PC-9 (cell line): Measurements from ENCODE around the gene RAD51AP1. TPM values are rescaled to one million over a fixed set of nuclear protein-coding genes. Genes with fewer than 3 reads are reported as not detected.

Experiments used
- BruUV-seq: library from RNA; stranded (reverse); fragments of 400-500 nt; replicated peaks from 2 replicates; lab custom pipeline; 2021; lab: Mats Ljungman, UMichigan
- CTCF ChIA-PET: fragments of 300-600 bp; sonication (Branson Sonifier 250); formaldehyde crosslinking; loops from one replicate; lab custom pipeline; 2022; ENCODE audit warnings: antibody characterized with exemption; lab: Charles Lee
- POLR2A ChIA-PET: fragments of 300-600 bp; sonication (Branson Sonifier 250); formaldehyde crosslinking; loops from one replicate; lab custom pipeline; 2022; ENCODE audit warnings: antibody characterized with exemption; ENCODE audit not compliant: unreplicated experiment; lab: Charles Lee
- DNase-seq, 2 experiments: peaks; one replicate each; pipeline versions ENCODE4 v3.0.0 to v3.0.0-alpha.2; 2015 to 2022; ENCODE audit warnings: mixed read lengths in 1 of 2
- H2AFZ ChIP-seq: fragments of 200-600 bp; sonication (generic); 2 replicates; pipeline ENCODE4 v1.8.1; 2017; ENCODE audit warnings: antibody characterized with exemption
- H3F3A ChIP-seq: fragments of 200-600 bp; sonication (generic); 2 replicates; pipeline ENCODE4 v1.8.1; 2017; ENCODE audit warnings: antibody characterized with exemption, mild to moderate bottlenecking, low read depth; ENCODE audit not compliant: insufficient read depth
- H3K27ac ChIP-seq: fragments of 200-600 bp; sonication (generic); 2 replicates; pipeline ENCODE4 v1.6.1; 2016; ENCODE audit warnings: mixed run types
- H3K27me3 ChIP-seq: fragments of 200-600 bp; sonication (generic); 2 replicates; pipeline ENCODE4 v1.6.1; 2016; ENCODE audit warnings: low read depth, mixed run types; ENCODE audit not compliant: insufficient read depth
- H3K36me3 ChIP-seq: fragments of 200-600 bp; sonication (generic); 2 replicates; pipeline ENCODE4 v1.6.1; 2016; ENCODE audit warnings: low read depth, mixed run types
- H3K4me1 ChIP-seq: fragments of 200-600 bp; sonication (generic); replicated peaks from 2 replicates; pipeline ENCODE4 v1.6.1; 2016; ENCODE audit warnings: mixed run types; ENCODE audit not compliant: insufficient read depth
- H3K4me2 ChIP-seq: fragments of 200-600 bp; sonication (generic); 2 replicates; pipeline ENCODE4 v1.6.1; 2017; ENCODE audit warnings: mixed run types
- H3K4me3 ChIP-seq: fragments of 200-600 bp; sonication (generic); 2 replicates; pipeline ENCODE4 v1.6.1; 2016; ENCODE audit warnings: mixed run types
- H3K79me2 ChIP-seq: fragments of 200-600 bp; sonication (generic); 2 replicates; pipeline ENCODE4 v1.6.1; 2017; ENCODE audit warnings: low read depth, mixed run types
- H3K9me2 ChIP-seq: fragments of 200-600 bp; sonication (generic); 2 replicates; pipeline ENCODE4 v1.8.1; 2017; ENCODE audit warnings: mild to moderate bottlenecking; ENCODE audit not compliant: insufficient read depth
- H3K9me3 ChIP-seq: fragments of 200-600 bp; sonication (generic); 2 replicates; pipeline ENCODE4 v1.8.1; 2016; ENCODE audit warnings: low read depth; ENCODE audit not compliant: insufficient read depth
- H4K20me1 ChIP-seq: fragments of 200-600 bp; sonication (generic); 2 replicates; pipeline ENCODE4 v1.8.1; 2017; ENCODE audit not compliant: insufficient read depth
- EZH2 ChIP-seq: fragments of 200-600 bp; sonication (generic); IDR thresholded peaks from 2 replicates; pipeline ENCODE4 v1.8.0; 2017; ENCODE audit warnings: antibody characterized with exemption, low read depth
- intact Hi-C: fragments of 100-400 bp; cut with micrococcal nuclease; formaldehyde crosslinking; loops from one replicate; pipeline ENCODE4 v1.10.0; 2022; ENCODE audit not compliant: unreplicated experiment
- total RNA-seq: library from RNA; stranded (reverse); gene quantifications from 2 replicates; pipeline ENCODE4 v1.2.3, GENCODE V29; 2021
- TF ChIP-seq, protein P1 (sequence below): fragments of 200-600 bp; sonication (generic); conservative IDR thresholded peaks from 2 replicates; pipeline ENCODE4 v1.6.1; 2017; ENCODE audit warnings: mixed run types, antibody characterized with exemption, mild to moderate bottlenecking, moderate library complexity

RAD51AP1 gene
- total RNA-seq, 1 experiment from 2014 or later: 54.7 TPM

DNA sequence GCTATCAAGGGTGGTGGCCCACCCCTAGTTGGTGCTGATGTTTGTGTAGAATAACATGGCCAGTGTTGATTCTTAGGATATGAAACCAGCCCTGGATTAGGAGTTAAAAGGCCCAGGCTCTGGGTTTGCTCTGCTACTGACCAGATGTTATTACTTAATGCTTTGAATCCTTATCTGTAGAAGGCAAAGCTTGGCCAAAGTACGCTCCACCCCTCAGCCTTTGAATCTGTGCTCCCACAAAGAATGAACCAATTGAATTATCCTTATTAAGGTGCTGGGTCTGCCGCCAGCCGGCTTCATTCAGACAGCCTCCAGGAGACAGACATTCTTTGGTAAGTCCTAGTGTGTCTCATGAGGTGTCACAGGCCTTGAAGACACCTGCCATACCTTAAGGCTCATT lies 68.4 kb downstream of the RAD51AP1 start:
- no peak for TF ChIP-seq EZH2
- TF ChIP-seq, protein P1, sequence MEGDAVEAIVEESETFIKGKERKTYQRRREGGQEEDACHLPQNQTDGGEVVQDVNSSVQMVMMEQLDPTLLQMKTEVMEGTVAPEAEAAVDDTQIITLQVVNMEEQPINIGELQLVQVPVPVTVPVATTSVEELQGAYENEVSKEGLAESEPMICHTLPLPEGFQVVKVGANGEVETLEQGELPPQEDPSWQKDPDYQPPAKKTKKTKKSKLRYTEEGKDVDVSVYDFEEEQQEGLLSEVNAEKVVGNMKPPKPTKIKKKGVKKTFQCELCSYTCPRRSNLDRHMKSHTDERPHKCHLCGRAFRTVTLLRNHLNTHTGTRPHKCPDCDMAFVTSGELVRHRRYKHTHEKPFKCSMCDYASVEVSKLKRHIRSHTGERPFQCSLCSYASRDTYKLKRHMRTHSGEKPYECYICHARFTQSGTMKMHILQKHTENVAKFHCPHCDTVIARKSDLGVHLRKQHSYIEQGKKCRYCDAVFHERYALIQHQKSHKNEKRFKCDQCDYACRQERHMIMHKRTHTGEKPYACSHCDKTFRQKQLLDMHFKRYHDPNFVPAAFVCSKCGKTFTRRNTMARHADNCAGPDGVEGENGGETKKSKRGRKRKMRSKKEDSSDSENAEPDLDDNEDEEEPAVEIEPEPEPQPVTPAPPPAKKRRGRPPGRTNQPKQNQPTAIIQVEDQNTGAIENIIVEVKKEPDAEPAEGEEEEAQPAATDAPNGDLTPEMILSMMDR: no peak
- H3K4me1 ChIP-seq: peaks cover 9% of the 10 kb centered on the region; the same call in 1 of the 2 replicates
- peaks cover 19% of the 10 kb centered on the region for H3K27me3 ChIP-seq
- H3K79me2 ChIP-seq: no peaks in the 10 kb centered on the region
- no peak overlapping the region for H3K27ac ChIP-seq
- no peaks in the 10 kb centered on the region for H3K9me2 ChIP-seq
- intact Hi-C loops: no loop called here
- no peaks in the 10 kb centered on the region for H3F3A ChIP-seq
- no peaks in the 10 kb centered on the region for H4K20me1 ChIP-seq
- H3K9me3 ChIP-seq: no peaks in the 10 kb centered on the region
- H3K4me2 ChIP-seq: no peak overlapping the region
- H2AFZ ChIP-seq: no peak overlapping the region
- H3K4me3 ChIP-seq: no peak overlapping the region
- DNase-seq: no peak
- ChIA-PET CTCF (no interaction called here), POLR2A (no interaction called here)
- BruUV-seq: no TSS peak
- H3K36me3 ChIP-seq: no peaks in the 10 kb centered on the region

DNA sequence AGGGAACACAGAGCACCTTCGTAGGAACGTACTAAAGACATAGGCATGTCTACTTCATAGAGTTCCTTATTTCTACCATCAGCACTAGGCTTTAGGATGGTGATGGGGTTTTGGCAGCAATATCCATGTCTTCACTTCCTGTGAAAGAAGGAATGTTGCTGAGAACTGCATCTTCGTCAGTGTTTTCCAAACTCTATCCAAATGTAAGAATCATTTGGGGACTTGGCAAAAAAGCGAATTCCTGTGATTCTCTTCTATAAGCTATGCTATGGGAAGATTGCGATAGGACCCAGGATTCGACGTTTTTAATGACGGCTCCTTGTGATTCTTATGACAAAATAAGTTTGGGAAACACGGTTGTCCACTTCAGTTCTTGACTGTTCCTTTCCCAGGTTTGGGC lies 70.4 kb downstream of the RAD51AP1 start:
- H3K79me2 ChIP-seq: no peaks in the 10 kb centered on the region
- intact Hi-C loops: no loop called here
- CTCF ChIA-PET: no interaction called here

More for the DNA sequence above, 70.4 kb downstream of the RAD51AP1 start:
- no peaks in the 10 kb centered on the region; the same call in 1 of the 2 replicates for H3K27me3 ChIP-seq
- TF ChIP-seq, protein P1: no peak
- TF ChIP-seq EZH2: no peak
- DNase-seq: no peak
- POLR2A ChIA-PET: no interaction called here
- H3K36me3 ChIP-seq: no peaks in the 10 kb centered on the region
- H4K20me1 ChIP-seq: no peaks in the 10 kb centered on the region
- H3F3A ChIP-seq: no peaks in the 10 kb centered on the region
- H3K4me3 ChIP-seq: no peak overlapping the region
- no peak overlapping the region for H3K4me2 ChIP-seq
- H3K4me1 ChIP-seq: peaks cover 9% of the 10 kb centered on the region; the same call in 1 of the 2 replicates
- H3K9me2 ChIP-seq: no peaks in the 10 kb centered on the region
- H3K9me3 ChIP-seq: no peaks in the 10 kb centered on the region
- H3K27ac ChIP-seq: no peak overlapping the region
- no peak overlapping the region for H2AFZ ChIP-seq
- BruUV-seq: no TSS peak

Other genes with a start within 250 kb of the RAD51AP1 start
- gene TIGAR, start 217.7 kb upstream of the RAD51AP1 start, total RNA-seq: 9.0 and 13.2 TPM in 2 replicates
- gene FGF23, start 159.2 kb upstream of the RAD51AP1 start, total RNA-seq: not detected in 2 replicates
- not detected in 2 replicates for gene FGF6, start 93.1 kb upstream of the RAD51AP1 start, total RNA-seq
- 31.7 and 41.8 TPM in 2 replicates for gene DYRK4, start 23.3 kb downstream of the RAD51AP1 start, total RNA-seq
- gene AKAP3, start 110.2 kb downstream of the RAD51AP1 start, total RNA-seq: 2.1 and 3.0 TPM in 2 replicates
- 139 and 192 TPM in 2 replicates for gene NDUFA9, start 110.2 kb downstream of the RAD51AP1 start, total RNA-seq
- not detected in 2 replicates for gene GALNT8, start 181.5 kb downstream of the RAD51AP1 start, total RNA-seq